ENCODE measurements around the gene FASTKD3.

Gene FASTKD3

DNA sequence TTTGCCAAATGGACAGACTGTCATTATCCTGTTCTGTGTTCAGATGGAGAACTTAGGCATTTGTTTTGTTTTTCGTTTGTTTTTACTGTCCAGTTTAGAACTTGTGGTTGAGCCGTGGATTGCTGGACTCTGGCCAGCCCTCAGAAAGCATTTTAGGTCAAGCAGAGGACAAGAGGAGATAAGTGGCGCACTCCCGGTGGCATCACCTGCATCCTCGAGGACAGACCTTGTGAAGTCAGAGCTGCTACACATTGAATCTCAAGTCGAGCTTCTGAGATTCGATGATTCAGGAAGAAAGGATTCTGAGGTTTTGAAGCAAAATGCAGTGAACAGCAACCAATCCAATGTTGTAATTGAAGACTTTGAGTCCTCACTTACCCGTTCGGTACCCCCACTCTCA, 9.0 kb upstream of the FASTKD3 start:
- DNase-seq = no peak

DNA sequence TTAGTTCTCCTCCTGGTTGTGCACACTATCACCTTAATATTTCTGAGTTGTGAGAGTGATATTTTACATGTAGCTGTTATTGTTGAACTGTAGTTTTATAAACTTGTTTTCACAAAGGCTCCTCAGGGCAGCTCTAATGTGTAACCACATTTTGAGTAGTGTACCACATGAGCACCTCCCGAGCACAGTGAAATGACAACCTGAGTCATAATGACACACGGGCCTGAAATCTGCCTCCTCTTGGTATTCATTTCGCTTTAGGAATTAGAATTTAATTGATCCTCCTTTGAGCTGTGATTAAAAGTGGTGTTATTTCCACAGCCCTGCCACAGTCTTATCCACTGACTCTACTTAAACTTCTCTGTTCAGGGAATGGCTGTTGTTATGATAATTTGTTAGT, 8.0 kb upstream of the FASTKD3 start:
- DNase-seq = no peak

DNA sequence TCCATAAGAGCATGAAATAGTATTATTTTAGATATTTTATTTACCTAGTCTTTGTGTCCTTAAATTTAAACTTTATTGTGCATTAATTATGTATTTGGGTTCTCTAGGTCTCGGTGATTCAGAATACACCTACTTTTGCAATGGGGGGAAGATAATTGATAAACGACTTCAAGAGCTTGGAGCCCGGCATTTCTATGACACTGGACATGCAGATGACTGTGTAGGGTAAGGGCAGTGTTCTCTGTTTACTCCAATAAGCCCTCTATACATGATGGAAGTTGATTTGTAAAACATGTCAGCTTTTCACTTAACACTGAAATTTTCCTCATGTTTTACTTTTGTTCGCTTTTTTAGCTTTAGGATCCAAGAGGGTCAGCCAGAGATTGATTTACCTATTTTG, 6.3 kb upstream of the FASTKD3 start:
- no peak for DNase-seq

DNA sequence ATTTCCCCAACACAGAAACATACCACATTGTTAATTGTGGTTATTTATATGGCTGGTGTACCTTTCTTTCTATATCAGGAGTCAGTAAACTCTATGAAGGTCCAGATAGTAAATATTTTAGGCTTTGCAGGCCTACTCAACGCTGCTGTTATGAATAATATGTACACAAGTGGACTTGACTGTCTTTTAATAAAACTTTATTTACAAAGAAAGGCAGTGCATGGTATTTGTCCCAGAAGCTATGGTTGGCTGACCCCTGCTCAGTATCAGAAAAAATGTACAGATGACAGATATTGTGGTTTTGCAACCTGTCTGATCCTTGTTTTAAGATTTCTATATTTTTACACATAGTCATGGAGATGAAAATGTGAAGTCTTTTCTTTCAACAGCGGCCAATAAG, 5.8 kb upstream of the FASTKD3 start:
- DNase-seq = no peak

DNA sequence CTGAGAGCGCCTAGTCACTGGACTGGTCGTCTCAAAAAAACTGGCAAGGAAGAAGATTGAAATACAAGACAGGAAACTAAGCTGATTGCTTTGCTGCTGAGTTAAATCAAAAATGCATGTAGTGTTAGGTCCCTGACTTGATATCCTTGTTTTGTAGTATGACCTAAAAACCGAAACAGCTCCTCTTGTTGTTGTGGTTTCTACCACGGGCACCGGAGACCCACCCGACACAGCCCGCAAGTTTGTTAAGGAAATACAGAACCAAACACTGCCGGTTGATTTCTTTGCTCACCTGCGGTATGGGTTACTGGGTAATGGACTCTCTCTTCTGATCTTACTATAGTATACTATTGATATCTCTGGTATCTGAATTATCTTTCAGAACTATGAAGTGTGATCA, 4.4 kb upstream of the FASTKD3 start:
- DNase-seq = no peak

DNA sequence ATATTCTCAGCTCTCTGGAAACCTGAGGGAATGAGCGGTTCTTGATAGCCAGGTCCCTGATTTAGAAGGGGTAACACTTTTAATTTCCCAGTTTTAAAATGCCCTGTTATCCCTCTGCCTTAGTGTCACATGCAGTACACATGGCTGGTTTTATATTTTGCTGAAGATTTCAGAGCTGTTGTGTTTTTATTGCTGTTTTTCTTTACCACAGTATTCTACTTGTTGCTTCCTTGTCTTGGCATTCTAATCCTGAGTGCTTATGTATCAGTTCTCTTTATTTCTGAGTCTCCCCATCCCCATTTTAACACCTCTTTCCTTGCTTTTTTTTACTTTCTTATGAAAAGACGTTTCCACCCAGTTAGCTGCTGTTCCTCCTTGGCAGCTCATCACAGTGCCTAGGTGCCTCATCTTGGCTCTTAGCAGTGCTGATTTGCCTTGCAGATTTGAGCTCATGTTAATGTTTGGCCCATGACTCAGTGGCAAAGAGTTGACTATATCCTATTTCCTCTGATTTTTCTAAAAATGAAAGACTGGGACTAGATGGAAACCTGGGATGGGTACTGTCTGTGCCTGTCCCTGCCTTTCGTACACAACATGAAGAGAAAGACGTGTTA, 3.8 kb upstream of the FASTKD3 start:
- DNase-seq = no peak

DNA sequence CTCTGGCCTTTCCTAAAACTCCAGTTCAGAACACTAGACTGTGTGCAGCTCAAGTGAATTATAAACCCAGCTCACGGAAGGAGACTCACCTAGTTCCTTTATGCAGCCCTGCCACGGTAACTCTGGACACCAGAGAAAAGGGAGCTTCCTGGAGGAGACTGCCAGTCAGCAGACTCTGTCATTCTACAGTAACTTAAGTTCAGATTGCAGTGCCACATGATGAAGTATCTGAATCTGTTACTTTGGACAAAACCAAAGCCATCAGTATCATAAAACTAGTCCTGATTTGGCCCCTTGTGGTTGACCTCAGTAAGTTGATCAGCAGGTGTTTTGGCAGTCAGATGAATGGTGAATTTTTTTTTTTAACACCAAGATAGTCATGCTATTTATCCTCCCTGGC, 2.8 kb upstream of the FASTKD3 start:
- DNase-seq = no peak

DNA sequence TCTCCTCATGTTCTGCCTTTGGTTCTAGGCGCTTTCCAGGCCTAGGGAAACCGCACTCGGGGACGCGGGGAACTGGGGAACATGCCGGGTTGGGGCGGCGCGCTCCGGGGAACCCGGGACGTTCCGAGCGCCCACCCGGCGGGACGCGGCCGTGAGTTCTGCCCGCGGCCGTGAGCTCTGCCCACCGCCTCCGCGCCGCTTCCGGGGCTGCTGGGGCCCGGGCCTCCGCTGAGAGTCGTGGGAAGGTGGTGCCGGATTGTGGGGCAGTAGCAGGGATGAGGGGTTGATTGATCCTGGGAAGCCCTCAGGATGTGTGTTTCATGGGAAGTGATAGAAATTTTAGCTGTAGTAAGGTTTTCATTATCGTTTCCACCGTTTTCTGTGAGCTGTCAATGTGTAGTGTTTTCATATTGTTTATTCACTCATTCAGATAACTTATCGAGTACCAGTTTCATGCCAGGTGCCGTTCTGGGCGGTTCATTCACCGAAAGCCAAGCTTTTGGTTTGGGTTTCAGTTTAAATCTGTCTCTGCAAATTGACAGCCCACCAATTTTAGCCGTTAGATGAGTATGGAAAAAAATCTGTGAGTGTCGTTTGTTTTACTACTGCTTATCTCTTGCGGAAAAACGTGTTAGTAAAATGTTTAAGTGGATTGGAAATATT, 774 bp upstream of the FASTKD3 start:
- DNase-seq = no peak

DNA sequence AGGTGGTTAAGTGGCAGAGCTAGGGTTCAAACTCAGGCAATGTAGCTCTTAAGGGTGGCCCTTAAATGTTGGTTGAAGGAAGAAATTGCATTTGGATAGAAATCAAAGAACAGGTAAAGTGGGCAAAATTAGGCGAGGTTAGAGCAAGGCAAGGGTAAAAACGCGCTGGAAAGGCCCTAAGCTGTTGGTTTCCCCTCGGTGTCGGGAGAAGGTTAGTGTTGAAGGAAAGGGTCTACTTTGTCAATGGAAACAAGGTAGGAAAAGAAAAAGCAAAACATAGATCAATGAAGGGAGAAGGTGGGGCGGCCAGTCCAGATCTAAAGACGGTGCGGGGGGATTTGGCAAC, 431 bp downstream of the FASTKD3 start:
- DNase-seq = no peak

DNA sequence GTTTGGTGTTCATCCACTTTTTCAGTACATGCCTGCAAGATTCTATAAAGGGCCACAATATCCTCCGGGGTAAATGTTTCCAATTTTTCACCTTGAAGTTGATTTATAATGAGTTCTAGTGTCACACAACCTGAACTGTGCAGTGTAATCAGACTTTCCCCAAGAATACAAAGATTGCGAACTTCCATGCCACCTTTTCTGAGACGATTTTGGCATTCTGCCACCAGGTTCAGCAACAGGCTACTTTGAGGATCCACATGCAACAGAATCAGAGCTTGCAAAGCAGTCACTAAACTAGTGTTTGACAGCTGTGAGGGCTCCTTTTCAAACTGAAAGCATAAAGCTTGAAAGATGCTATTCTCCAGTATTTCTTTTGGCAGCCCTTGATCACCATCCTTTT, 1.6 kb downstream of the FASTKD3 start:
- no peak for DNase-seq

DNA sequence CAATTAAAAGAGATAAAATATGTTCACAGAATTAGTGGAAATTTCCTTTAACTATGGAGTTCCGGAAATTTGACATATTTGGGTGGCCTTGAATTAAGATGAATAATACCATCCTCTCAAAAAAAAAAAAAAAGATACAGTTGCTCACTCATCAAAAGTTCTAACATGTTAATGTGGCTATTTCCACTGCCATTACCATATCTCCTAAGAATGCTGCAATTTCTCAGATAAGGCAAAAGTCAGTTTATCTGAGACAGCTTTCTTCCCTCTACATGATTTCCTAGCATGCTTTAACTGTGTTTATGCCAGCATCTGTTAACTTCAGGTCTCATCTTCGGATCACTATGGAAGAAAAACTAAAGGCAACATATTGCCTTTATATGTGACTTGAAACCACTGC, 2.6 kb downstream of the FASTKD3 start:
- no peak for DNase-seq

DNA sequence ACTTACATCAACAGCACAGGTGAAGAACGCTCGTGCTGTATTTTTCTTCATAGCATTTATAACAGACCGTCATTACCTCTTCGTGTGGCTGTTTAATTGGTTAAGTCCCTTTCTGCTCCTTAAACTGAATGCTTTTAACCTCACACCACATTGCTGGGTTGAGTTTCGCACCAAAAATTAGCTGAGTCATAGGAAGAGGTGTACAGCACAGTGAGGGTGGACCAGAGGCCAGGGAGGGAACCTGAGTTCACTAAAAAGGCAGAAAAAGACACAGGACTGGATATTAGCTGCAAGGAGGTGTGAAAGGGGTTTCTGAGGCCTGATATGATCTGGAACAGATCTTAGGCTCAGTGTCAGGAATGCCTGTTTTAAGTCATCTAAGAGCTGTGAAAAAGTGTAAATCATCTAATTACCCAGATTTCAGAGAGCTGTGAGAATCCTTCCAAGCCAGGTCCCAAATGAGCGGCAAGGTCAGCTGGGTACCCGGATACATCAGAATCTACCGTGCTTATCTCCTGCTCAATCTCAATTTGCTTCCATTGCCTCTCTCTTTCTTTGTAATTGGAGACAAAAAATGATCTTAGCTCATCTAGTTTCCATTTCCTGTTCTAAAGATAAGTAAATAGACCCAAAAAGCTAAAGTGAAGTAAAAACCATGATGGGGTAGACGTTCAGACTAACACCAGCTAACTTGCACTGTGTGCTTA, 10.8 kb downstream of the FASTKD3 start:
- no peak for DNase-seq

DNA sequence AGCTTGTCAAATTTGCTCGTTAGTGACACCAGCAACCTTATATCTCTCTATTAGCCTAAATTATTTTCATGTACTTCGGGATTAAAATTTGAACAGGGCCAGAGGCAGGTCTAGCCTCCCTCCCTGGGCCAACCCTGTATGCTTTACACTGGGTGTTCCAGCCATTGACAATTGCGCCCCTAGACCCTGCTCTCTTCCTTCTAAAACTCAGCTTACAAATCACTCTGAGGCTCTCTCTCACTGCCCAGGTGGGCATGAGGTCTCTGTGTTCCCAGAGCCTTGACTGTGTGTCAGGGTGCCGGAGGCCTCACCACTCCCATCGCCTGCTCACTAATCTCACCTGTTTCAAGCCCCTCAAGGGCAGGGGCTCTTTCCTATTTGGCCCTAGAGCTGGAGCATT, 11.5 kb downstream of the FASTKD3 start:
- no peak for DNase-seq

DNA sequence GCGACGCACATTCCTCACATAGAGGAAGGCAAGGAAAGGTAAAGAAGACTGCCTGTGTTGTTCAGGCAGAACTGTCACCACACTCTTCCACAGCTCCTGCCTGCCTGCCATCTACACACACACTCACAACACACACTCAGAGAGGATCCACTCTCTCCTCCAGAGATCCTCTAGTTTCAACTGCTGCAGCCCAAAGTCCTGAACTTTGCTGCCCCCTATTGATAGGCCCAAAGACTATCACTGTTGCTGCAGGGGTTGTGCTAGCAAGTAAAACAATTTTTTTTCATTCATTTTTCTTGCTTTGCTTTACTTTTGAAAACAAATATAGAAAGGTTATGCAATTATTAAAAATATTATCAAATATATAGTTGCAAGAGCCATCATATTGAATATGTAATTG, 12.0 kb downstream of the FASTKD3 start:
- no peak for DNase-seq

DNA sequence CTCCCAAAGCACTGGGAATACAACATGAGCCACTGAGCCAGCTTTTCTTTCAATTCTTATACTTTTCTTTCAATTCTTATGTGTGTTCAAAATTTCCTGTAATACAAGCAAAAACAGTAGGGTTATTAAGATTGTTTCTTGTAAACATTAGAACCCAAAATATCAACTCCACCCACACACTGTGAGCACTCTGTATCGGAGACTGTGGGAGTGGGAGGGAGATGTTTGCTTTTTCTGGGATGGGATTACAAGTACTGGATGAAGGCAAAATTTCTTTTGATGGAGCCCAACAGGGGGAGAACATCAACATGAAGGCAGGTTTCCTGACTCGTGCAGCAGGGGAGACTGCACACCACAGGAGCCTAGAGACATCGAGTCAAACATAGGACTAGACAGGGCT, 13.2 kb downstream of the FASTKD3 start:
- no peak for DNase-seq

DNA sequence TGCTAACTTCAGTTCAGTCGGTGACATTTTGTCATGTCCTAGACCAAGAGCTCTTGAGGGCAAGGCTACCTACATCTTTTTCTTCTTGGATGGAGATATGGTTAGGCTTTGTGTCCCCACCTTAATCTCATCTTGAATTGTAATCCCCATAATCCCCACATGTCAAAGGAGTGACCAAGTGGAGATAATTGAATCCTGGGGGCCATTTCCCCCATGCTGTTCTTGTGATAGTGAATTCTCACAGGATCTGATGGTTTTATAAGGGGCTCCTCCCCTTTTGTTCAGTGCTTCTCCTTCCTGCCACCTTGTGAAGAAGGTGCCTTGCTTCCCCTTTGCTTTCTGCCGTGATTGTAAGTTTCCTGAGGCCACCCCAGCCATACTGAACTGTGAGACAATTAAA, 15.8 kb downstream of the FASTKD3 start:
- no peak for DNase-seq

DNA sequence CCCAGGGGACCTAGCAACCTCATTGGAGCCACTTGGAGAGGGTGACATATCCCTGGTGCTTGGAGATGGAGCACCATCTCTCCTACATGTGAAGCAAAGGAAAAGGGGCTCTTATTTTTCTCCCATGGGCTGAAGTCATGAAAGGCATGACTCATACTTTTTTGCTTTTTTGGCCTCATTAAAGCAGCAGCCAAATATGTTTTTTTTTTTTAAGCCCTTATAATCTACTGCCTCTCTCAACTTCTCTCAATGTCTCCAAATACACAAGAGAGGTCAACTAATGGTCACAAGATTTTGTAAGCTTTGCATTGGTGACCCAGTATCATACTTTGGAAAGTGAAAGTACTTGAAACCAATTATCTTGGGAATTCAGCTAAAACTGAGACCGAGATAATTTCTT, 16.3 kb downstream of the FASTKD3 start:
- DNase-seq = no peak

DNA sequence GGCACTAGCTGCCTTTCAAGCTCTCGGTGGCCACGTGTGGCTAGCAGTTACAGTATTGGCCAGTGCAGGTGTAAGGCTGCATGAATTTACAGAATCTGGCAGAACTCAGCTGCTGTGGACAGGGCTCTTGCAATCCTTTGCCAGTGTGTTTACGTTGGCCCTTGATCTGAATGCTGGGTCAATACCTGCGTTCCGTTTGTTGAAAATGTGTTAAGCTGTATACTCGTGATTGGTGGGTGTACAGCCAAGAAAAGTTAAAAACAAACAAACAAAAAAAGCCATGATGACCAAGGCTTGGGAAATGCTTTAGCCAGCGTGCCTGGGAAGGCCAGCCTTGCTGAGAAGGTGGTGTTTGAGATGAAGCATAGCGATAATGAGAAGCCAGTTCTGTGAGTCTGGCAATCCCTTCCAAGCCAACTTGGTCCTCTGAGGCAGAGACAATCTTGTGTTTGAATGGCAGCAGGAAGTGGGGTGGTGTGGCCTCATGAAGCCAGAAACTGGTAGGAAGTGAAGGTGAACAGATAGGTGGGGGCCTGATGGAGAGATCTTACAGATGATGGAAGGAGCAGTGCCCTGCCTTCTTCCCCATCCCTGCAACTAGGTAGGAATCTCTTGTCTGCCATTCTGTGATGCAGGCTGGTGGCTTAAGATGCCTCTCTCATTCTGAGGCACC, 17.1 kb downstream of the FASTKD3 start:
- no peak for DNase-seq

DNA sequence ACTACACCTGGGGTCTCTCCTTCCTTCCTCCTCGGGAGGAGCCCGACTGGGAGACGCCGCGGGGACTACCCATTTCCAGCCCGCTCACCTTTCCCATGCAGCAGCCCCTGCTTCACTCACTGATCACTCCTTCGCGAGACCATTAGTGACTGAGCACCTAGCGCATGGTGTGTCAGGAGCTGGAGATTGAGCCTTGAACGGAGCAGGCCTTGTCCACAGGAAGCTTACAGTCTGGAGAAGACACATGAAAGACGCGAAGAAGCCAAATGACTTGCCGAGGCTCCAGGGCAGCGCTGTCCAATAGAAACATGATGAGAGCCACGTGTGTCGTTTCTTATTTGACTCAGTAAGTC, 17.6 kb downstream of the FASTKD3 start:
- no peak for DNase-seq

DNA sequence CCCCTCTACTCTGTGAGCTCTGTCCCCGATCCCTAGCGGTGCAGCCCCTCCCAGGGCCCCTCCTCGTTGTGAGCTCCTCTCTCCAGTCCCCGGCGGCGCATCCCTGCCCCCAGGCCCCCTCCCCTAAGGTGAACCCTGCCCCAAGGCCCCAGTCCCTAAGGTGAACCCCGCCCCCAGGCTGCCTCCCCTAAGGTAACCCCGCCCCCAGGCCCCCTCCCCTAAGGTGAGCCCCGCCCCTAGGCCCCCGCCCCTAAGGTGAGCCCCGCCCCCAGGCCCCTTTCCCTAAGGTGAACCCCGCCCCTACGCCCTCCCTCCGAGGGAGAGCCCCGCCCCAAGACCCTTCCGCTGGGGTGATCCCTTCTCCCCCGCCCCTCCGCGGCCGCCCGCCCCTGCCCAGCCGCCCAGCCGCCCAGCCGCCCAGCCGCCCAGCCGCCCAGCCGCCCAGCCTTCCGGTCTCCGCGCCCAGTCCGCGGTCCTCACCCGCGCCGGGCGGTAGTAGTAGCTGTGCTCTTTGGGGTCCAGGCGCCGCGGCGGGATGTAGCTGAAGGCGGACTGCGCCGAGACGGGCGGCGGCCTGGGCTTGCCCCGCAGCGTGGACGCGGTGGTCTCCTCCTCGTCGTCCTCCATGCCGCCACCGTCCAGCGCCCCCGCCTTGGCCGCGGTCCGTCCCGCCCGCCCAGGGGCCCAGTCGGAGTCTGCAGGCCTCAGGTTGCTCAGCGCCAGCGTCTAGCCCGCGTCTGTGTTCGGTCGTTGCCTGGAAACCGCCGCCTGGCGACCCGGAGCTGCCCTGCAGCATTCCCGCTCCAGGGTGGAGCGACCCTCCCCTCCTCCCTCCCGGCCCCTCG, 18.2 kb downstream of the FASTKD3 start, which contains the start of gene CFAP90:
CFAP90 (minus strand) TSS at position 739 of the 845 bp plus-strand sequence; CDS start at position 627, 112 bp downstream.
- DNase-seq = peak; percentile 81

DNA sequence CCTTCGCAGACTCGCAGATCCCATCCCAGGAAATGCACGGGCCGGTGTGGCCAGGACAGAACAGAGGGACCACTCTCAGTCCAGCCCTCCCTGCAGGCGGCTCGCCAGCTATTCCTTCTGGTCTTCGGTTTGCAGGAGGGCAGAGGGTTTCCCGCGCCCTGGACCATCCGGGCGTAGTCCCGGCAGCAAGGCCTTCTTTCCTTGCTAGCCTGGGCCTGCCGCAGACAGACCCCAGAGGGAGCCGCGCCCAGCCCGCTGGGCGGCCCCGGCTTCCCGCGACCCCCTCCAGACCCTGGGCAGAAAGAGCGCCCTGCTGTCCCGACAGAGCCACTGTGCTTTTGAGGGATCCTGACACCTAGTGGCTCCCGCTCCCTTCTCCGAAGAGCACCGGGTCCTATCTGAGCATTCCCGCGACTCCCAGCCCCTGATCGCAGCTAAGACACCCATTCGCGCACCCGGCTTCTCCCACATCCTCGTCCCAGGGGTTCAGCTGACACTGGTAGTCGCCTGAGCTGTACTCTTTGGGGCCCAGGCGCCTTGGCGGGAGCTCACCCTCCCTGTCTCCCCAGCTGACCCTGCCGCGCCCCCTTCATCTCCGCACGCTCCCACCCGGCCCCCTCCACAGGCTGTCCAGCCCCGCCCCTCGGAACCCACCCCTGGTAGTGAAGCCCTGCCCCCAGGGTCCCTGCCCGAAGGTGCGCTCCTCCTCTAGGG, 19.0 kb downstream of the FASTKD3 start:
- peak; percentile 60 for DNase-seq

DNA sequence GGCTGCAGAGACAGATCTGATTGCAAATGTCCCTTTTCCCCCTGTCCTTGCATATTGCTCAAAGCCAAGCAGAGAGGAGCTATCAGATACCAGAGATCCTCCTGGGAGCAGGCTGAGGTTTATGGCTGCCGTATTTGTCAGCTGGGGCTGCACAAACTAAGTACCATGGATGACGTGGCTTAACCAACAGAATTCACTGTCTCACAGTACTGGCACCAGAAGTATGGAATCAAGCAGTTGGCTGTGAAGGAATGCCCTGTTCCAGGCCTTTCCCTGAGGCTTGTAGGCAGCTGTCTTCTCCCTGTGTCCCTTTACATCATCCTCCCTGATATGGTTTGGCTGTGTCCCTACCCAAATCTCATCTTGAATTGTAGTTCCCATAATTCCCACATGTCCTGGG, 20.5 kb downstream of the FASTKD3 start:
- DNase-seq = no peak

All from NCI-H2171 (cell line).